Measurements from ENCODE around the gene SCN5A. TPM values are rescaled to one million over a fixed set of nuclear protein-coding genes. Genes with fewer than 3 reads are reported as not detected.

The SCN5A gene
- total and polyA plus RNA-seq, 2 donors (not counting 1 experiment from before 2014, with no cell fraction given) = 0.20 to 0.37 TPM

DNA sequence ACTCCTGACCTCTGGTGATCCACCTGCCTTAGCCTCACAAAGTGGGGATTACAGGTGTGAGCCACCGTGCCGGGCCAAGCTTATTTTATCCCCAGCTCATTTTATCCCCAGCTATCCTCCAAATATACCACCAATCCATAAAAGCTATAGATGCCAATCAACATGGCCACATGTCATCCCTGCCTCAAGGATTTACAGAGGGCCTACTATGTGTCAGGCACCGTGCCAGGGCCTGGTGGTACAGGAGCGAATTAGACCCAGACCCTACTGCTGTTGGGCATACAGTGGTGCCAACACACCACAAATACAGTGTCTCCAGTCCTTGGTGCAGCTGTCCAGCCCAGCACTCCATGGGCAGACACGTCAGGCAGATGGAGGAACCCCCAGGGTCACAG lies 73.4 kb downstream of the SCN5A start:
- Mint-ChIP-seq H3K4me1 (no peaks in the 10 kb centered on the region), H3K27me3 (peaks cover 3% of the 10 kb centered on the region), H3K27ac (no peak overlapping the region), H3K4me3 (no peak overlapping the region), H3K9me3 (ENCODE audit: insufficient read depth) (no peaks in the 10 kb centered on the region)
- intact Hi-C loops (cut with micrococcal nuclease) = no loop called here
- no peaks in the 10 kb centered on the region for H4K20me1 ChIP-seq (ENCODE audit: control insufficient read depth, insufficient read depth, low read length, poor library complexity, severe bottlenecking)
- H2AFZ ChIP-seq (ENCODE audit: insufficient read depth, low read depth, low read length, poor library complexity, severe bottlenecking) = no peak overlapping the region
- DNase-seq (no peak), ATAC-seq (ENCODE audit: low read depth) (no peak)
- no peak overlapping the region for H3K9ac ChIP-seq (ENCODE audit: low read length)
- H3K36me3 ChIP-seq (replicated peaks in 1 of 2; ENCODE audit: control extremely low read depth in 1 of 2, control insufficient read depth in 1 of 2, extremely low read depth in 1 of 2, insufficient read depth in 2 of 2, low read length in 1 of 2) = no peaks in the 10 kb centered on the region
- H3K27ac ChIP-seq (ENCODE audit: low read length in 2 of 2) = no peak overlapping the region
- no peaks in the 10 kb centered on the region for H3K4me1 ChIP-seq (ENCODE audit: control insufficient read depth in 2 of 2, insufficient read depth in 2 of 2, low read length in 2 of 2)
- ChIA-PET POLR2A (no interaction called here), CTCF (no interaction called here)
- H3K4me3 ChIP-seq (ENCODE audit: control extremely low read depth in 1 of 5, extremely low read depth in 1 of 5, insufficient read depth in 1 of 5, low read depth in 2 of 5, low read length in 4 of 5) = no peak overlapping the region
- no peak for TF ChIP-seq CTCF (IDR thresholded peaks at IDR 0.05)
- no peak for TF ChIP-seq EZH2 (IDR thresholded peaks at IDR 0.05; ENCODE audit: borderline replicate concordance, insufficient read depth, low read depth, low read length, poor library complexity, severe bottlenecking)
- peaks cover 0 to 11% (median 0%) of the 10 kb centered on the region in 3 donors for H3K9me3 ChIP-seq (ENCODE audit: control extremely low read depth in 1 of 3, control insufficient read depth in 2 of 3, insufficient read depth in 1 of 3, low read length in 2 of 3)
- 75% methylated on average over 3 of the region's 5 CpGs for WGBS (ENCODE audit: insufficient coverage)
- no peaks in the 10 kb centered on the region for H3K27me3 ChIP-seq (replicated peaks in 1 of 4; ENCODE audit: control extremely low read depth in 1 of 4, control insufficient read depth in 3 of 4, insufficient read depth in 4 of 4, low read length in 3 of 4)
- no peak overlapping the region for H3K4me2 ChIP-seq (replicated peaks; ENCODE audit: low read depth, low read length, poor library complexity, severe bottlenecking)
- H3K79me2 ChIP-seq (ENCODE audit: control insufficient read depth, insufficient read depth, low read length) = no peaks in the 10 kb centered on the region

GRCh38 chr3:38575279-38575843 lies 74.1 kb downstream of the SCN5A start:
- no peaks in the 10 kb centered on the region for H3K79me2 ChIP-seq (ENCODE audit: control insufficient read depth, insufficient read depth, low read length)
- no peaks in the 10 kb centered on the region for H3K4me1 ChIP-seq (ENCODE audit: control insufficient read depth in 2 of 2, insufficient read depth in 2 of 2, low read length in 2 of 2)
- DNase-seq = no peak
- H3K36me3 ChIP-seq (replicated peaks in 1 of 2; ENCODE audit: control extremely low read depth in 1 of 2, control insufficient read depth in 1 of 2, extremely low read depth in 1 of 2, insufficient read depth in 2 of 2, low read length in 1 of 2) = no peaks in the 10 kb centered on the region
- H3K27ac Mint-ChIP-seq = no peak overlapping the region
- no peak overlapping the region for H3K27ac ChIP-seq (ENCODE audit: low read length in 2 of 2)
- H3K4me2 ChIP-seq (replicated peaks; ENCODE audit: low read depth, low read length, poor library complexity, severe bottlenecking) = no peak overlapping the region
- no peak for ATAC-seq (ENCODE audit: low read depth)
- H3K9ac ChIP-seq (ENCODE audit: low read length) = no peak overlapping the region
- TF ChIP-seq CTCF (IDR thresholded peaks at IDR 0.05) (no peak), EZH2 (IDR thresholded peaks at IDR 0.05; ENCODE audit: borderline replicate concordance, insufficient read depth, low read depth, low read length, poor library complexity, severe bottlenecking) (no peak)
- intact Hi-C loops (cut with micrococcal nuclease) = no loop called here
- CTCF ChIA-PET = no interaction called here
- no peaks in the 10 kb centered on the region for H3K9me3 Mint-ChIP-seq (ENCODE audit: insufficient read depth)
- H3K4me1 Mint-ChIP-seq = no peaks in the 10 kb centered on the region
- H3K27me3 ChIP-seq (replicated peaks in 1 of 4; ENCODE audit: control extremely low read depth in 1 of 4, control insufficient read depth in 3 of 4, insufficient read depth in 4 of 4, low read length in 3 of 4) = no peaks in the 10 kb centered on the region
- no peak overlapping the region for H3K4me3 Mint-ChIP-seq
- H4K20me1 ChIP-seq (ENCODE audit: control insufficient read depth, insufficient read depth, low read length, poor library complexity, severe bottlenecking) = no peaks in the 10 kb centered on the region
- no peak overlapping the region for H2AFZ ChIP-seq (ENCODE audit: insufficient read depth, low read depth, low read length, poor library complexity, severe bottlenecking)
- peaks cover 3% of the 10 kb centered on the region for H3K27me3 Mint-ChIP-seq
- H3K9me3 ChIP-seq (ENCODE audit: control extremely low read depth in 1 of 3, control insufficient read depth in 2 of 3, insufficient read depth in 1 of 3, low read length in 2 of 3) = peaks cover 0 to 11% (median 0%) of the 10 kb centered on the region in 3 donors
- WGBS (ENCODE audit: insufficient coverage) = 96% methylated on average over 18 of the region's 18 CpGs
- POLR2A ChIA-PET = no interaction called here
- H3K4me3 ChIP-seq (ENCODE audit: control extremely low read depth in 1 of 5, extremely low read depth in 1 of 5, insufficient read depth in 1 of 5, low read depth in 2 of 5, low read length in 4 of 5) = no peak overlapping the region
